HTERT RPE-1 (cell line): ENCODE results near the gene TBC1D2B.
"Not testable (repeated sequence)": the region's sequence is repeated elsewhere in the genome, so short reads cannot be mapped to it uniquely, and the experiment has no call there.

Experiments
- in situ Hi-C: fragments of 300-500 bp; cut with MboI; formaldehyde crosslinking; loops from 4 replicates; pipeline ENCODE4 v1.14.3; 2020; ENCODE audit warnings: low sequenced_read_pairs

The TBC1D2B gene

DNA sequence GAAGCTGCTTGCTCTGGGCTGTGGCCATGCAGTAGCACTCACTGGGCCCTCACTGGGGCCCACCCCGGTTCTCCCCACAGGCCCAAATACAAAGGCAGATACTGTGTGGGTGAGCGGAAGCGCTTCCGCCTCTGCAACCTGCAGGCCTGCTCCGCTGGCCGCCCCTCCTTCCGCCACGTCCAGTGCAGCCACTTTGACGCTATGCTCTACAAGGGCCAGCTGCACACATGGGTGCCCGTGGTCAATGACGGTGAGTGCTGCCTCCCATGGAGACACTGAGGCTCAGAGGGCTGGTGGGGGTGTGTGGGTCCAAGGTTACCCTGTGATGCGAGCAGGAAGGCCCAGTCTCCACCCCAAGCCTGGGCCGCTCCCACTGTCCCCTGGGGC lies 98.8 kb downstream of the TBC1D2B start:
- in situ Hi-C loops = not testable (repeated sequence)

DNA sequence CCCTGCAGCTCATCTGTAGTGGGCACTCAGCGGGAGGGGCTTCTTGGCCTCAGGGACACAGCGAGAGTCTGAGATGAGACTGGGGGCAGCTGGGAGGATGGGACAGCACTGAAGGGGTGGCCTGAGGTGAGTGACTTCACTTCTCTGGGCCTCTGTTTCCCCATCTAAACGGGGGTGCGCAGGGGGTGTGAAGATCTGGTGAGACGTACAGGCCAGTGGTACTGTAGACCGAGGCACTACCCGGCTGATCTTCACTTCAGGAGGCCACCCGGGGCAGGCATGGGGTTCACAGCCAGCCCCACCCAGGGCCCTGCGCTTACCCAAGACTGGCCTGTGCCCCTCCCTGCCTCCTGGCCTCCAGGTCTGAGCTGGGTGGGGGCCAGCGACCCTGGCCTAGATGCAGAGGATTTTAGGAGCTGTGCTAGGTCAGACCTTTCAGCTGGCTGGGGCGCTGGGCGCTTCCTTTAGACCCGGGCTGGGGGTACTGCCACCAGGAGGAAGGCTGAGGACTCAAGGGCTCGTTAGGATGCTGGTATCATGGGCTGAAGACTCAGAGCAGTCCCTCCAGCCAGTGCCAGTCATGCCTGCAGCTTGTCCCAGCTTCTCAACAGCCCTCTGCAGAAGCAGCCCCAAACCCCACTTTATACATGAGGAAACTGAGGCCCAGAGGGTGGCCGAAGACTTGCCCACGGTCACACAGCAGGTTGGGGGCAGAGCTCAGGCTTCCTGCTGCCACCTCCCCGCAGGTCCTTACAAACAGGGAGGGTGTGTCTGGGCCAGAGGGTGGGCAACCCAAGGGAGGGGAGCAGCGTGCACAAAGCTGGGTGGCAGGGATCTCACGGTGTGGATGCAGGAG lies 99.4 kb downstream of the TBC1D2B start:
- in situ Hi-C loops = not testable (repeated sequence)

DNA sequence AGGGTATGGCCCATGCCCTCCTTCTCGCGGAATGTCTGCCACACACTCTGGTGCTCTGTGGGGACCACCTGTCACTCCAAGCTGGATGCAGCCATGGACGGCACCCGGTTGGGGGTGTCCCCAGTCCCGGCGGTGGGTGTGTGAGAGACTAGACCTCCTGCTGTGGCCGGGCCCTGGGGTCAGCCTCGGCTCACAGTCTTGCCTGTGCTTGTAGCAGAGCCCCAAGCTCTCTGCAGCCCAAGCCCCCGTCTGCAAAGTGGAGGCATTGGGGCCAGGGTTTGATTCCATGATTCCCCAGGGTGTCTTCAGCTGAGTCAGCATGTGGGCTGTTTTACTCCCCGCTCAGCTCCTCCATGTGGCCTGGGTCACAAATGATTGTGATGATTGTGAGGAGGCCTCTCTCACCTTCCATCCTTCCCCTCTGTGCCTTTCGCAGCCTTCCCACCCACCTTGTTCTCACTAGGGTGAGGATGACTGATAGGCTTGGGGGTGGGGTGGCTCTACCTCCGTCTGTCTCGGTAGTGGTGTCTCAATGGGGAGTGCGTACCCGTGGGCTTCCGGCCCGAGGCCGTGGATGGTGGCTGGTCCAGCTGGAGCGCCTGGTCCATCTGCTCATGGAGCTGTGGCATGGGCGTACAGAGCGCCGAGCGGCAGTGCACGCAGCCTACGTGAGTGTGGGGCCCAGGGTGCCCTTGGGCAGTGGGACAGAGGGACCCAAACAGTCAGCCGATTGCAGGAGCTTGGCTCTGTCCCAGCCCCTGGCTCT lies 100.6 kb downstream of the TBC1D2B start:
- in situ Hi-C loops = not testable (repeated sequence)

DNA sequence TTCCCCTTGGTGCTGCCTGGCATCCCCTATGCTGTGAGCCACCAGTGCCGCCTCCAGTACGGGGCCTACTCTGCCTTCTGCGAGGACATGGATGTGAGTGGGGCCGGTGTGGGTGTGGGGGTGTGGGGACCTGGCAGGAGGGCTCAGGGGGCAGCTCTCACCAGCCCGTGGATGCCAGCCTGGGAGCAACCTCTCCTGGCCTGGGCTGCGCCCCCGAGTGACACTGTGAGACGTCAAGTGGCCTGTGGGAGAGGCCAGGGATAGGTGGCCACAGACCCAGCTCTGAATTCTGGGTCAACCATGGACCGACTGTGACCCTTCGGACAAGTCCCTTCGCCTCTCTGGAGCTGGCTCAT lies 101.4 kb downstream of the TBC1D2B start:
- in situ Hi-C loops = not testable (repeated sequence)

DNA sequence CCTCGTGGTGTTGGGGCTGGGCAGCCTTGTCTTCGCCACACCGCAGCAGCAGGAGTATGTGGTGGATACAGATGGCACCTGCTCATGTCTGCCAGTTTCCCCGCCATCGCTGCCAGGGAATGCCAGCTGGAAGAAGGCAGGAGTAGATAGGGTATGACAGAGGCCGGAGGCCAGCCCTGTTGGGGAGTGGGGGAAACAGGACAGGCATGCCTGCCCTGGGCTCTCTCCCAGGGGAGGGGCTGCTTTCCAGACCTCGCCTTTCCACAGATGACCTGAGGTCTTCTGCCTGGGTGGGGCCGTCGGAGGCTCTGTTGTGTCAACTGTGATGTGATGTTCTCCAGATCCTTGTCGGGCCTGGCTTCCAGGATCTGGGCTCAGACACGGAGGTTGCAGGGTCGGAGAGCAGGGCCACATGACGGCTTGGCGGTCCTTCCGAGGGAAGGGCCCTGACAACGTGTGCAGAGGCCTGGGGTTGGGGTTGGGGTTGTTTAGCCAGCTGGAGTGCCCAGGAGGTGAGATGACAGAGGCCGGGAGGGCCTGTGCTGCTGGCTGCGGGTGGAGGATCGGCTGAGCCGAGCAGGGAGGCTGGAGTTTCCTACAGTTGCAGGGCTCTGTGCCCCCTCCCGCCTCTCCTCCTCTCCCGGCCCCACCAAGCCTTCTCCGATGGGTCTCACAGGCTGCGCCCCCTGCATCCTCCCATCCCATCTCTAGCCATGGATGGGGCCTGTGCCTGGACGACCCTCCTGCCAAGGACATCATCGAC lies 102.0 kb downstream of the TBC1D2B start:
- in situ Hi-C loops = no loop called here

DNA sequence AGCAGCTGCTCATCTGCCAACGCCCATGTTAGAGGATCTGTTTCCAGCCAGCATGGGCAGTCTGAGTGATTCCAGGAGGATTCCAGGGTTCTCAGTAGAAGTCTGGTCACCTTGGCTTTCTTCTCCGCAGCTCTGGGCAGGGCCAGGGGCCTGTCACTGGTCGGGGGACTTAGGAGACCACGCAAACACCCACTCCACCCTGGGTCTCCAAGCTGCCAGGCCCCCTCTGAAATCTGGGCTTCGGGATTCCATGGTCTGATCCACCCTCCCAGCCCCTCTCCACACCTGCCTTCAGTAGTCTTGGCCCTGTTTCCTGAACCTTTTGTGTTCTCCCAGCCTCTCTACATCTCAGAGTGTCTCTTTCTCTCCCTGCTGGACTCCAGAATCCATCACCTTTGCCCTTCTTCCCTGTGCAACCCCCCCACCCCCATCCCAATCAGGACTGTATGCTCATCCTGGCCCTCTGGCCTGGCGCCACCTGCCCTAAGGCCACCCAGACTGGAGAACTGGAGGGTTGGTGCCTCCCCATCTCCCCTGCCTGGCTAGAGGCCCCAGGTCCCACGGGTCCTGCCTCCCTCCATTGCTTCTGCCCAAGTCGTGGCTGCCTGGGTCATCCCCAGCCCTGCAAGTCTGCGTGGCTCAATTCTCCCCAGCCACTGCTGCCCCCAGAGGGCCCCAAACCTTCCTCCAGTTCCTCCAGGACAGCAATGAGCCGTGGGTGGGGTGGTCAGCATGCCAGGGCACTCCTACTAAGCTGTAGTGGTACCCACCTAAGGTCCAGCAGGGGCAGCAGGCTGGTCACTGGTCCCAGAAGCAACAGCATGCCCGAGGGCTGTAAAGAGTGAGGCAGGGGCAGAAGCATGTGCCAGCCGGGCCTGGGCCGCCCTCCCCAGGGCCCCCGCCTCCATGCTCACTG lies 102.8 kb downstream of the TBC1D2B start:
- in situ Hi-C loops = loop anchor here (25.0 kb wide), 1 partner anchor 138 kb away; no protein-coding TSS in a partner anchor

DNA sequence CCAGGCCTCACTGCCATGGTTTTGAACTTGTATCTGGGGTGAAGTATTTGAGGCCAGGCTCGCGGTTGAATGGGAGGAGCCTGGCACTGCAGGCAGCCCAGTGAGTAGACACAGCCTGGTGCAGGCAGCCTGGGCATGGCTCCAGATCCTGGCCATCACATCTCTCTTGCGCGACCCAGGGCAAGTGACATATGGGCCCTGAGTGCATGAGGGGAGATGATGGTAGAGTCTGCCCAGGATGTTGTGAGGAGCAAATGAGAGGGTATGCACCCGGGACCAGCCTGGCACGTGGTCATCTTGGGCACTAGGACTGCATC lies 103.5 kb downstream of the TBC1D2B start:
- in situ Hi-C loops = loop anchor here (25.0 kb wide), 1 partner anchor 138 kb away; no protein-coding TSS in a partner anchor

DNA sequence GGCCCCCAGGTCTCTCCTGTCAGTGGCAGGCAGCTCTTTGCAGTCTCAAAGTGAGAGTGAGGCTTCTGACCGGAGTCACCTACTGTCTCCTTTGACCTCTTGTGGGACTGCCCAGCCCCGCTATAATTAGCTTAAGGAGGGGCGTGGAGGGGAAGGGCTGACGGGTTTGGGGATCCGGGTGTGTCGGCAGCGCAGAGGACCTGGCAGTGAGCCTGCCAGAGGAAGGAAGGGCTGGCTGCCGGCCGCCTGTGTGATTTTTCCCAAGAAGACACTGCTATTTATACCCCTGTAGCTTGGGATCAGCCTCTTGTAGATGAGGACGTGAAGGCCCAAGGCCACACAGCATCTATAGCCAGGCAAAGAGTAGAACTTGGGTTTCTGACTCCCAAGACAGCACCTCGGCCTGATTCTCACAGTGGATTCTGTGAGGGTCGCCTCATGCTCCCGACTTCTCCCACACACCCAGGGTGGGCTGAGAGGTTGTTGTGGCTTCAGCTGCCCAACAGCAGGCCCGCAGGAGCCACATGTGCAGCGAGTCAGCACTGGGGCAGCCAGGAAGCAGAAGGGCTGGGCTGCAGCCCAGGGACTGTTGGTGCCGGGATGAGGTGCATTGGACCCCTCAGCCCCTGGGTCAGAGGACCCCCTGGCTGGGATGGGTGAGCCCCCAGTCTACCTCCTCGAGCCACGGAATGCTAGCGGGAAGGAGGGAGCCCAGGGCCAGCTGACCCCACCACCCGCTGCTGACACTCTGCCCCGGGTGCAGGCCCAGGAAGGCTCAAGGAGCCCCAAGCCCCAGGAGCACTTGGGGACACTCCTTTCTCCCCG lies 104.0 kb downstream of the TBC1D2B start:
- in situ Hi-C loops = loop anchor here (25.0 kb wide), 1 partner anchor 139 kb away; no protein-coding TSS in a partner anchor

DNA sequence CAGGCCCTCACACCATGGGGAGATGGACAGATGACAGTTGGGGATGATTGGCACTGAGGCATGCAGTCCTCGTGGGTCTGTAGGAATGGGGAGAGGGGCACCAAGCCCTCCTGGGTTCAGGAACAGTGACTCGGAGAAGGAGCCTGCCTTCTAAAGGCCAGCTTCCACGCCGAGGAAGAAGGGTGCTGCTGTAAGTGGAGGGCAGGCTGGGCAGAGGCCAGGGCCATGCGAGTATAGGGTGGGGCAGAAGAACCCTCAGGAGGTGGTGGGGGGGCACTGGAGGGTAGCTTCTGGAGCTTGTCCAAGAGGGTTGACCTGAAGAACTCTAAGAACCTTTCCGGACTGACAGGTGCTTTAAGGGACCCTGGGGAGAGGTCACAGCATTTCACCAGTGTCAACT lies 104.8 kb downstream of the TBC1D2B start:
- in situ Hi-C loops = loop anchor here (25.0 kb wide), 1 partner anchor 140 kb away; no protein-coding TSS in a partner anchor

DNA sequence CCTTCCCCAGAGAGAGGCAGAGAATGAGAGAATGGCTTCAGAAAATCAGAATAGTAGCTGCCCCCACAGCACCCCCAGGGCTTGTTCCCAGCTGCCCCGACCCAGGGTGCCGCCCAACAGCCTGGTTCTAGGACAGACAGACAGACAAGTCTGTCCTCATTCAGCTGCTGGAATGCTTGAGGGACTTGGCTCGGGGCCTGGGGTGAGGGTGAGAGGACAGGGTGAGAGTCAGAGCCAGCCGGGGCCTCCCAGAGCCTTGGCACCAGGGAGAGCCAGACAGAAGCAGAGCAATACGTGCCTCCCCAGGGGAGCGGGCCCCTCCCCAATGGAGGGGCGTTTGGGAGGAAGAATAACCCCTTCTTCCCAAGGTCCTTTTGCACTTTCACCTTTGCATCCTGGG lies 105.6 kb downstream of the TBC1D2B start:
- in situ Hi-C loops = loop anchor here (25.0 kb wide), 1 partner anchor 140 kb away; no protein-coding TSS in a partner anchor

DNA sequence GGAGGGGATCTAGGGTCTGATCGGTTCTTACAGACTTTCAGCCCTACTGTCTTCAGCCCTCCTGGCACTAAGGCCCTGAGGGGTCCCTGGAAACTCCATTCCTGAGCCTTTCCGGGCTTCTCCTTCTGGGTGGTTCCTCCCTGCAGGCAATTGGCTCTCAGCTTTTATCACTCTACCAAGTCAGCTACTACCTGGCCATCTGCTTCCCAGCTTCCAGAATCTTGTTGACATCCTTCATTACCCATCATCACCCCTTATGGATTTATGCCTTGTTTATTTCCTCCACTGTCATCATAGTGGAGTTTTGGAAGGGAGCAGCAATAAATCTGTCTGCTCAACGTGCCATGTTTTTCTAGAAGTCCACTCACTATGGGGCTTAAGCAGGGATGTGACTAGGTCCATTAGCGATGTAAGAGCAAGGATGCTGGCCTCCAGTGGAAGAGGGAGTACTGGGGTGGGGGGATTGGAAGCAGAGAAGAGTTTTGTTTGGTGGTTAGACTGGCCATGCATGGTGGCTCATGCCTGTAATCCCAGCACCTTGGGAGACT lies 106.6 kb downstream of the TBC1D2B start:
- in situ Hi-C loops = loop anchor here (25.0 kb wide), 1 partner anchor 141 kb away; no protein-coding TSS in a partner anchor

DNA sequence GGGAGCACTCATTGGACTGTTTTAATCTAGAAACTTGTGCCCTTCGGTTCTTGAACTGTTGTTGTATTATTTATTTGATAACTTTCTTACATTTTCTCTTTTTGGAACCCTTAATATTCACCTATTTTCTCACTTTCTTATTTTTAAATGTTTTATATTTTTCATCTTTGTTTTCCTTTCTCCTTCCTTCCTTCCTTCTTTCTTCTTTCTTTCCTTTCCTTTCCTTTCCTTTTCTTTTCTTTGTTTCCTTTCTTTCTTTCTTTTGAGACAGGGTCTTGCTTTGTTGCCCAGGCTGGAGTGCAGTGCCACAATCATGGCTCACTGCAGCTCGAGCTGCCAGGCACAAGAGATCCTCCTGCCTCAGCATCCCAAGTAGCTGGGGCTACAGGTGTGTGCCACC lies 108.5 kb downstream of the TBC1D2B start:
- in situ Hi-C loops = loop anchor here (25.0 kb wide), 1 partner anchor 143 kb away; no protein-coding TSS in a partner anchor

DNA sequence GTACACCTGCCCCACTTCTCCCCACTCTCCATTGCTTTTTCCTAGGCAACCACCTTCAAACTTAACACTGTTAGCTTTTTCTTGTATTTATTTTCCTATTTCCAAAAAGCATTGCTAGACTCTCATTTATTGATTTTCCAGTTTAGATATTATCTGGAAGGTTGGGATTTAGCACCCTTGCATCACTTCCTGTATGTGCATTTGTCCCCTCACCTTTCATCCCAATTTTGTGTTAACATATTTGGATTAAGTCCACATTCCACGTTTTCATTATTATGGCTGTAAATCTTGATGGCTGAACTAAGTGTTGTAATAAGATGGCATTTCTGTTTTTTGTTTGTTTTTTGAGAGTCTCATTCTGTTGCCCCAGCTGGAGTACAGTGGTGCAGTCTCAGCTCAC lies 109.7 kb downstream of the TBC1D2B start:
- in situ Hi-C loops = loop anchor here (25.0 kb wide), 1 partner anchor 145 kb away; no protein-coding TSS in a partner anchor

DNA sequence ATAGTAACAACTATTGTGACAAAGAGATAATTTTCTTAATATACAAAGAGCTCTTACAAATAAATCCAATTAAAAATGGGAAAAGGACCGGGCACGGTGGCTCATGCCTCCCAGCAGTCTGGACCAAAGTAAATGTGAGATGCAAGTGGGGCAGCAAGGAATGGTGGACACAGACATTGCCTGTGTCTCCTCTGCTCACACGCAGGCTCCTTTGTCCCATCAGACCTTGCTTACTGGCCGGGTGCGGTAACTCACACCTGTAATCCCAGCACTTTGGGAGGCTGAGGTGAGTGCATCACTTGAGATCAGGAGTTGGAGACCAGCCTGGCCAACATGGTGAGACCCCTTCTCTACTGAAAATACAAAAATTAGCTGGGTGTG lies 110.3 kb downstream of the TBC1D2B start:
- in situ Hi-C loops = loop anchor here (25.0 kb wide), 1 partner anchor 145 kb away; no protein-coding TSS in a partner anchor

DNA sequence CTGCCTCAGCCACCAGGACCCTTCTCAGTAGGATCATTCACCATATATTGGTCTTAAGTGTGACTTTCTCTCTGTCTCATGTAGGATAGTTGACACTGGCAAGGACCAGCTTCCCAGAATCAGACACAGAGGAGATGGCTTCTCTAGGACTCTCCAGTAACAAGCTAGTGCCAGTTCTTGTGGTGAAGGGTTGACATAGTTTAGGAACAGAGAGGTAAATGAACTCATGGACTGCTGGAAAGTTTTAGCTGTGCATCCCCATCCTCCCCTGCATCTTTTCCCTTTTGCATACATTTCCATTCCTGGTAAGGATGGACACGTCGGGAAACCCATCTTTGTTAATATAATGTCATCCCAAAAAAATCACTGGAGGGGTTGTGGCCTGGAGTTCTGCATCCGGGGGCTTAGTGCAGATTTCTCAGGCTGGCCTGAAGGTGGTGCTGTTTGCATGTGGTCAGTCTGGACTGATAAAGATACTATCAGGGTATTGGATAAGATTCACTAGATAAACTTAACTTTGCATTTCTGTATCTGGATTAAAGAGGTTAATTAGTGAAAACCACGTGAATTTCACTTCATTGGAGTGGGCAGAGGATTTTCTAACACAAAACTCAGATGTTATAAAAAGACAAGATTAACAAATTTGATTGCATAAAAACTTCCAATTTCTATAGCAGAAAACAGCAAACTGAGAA lies 110.8 kb downstream of the TBC1D2B start:
- in situ Hi-C loops = loop anchor here (25.0 kb wide), 1 partner anchor 146 kb away; no protein-coding TSS in a partner anchor

DNA sequence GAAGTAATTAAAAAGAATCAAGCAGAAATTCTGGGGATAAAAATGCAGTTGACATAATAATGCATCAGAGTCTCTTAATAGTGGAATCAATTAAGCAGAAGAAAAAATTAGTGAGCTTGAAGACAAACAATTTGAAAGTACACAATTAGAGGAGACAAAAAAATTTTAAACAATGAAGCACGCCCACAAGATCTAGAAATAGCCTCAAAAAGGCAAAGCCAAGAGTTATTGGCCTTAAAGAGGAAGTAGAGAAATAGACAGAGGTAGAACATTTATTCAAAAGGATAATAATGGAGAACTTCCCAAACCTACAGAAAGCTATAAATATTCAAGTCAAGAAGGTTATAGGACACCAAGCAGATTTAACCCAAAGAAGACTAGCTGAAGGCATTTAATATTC lies 113.3 kb downstream of the TBC1D2B start:
- in situ Hi-C loops = loop anchor here (25.0 kb wide), 1 partner anchor 148 kb away; no protein-coding TSS in a partner anchor

DNA sequence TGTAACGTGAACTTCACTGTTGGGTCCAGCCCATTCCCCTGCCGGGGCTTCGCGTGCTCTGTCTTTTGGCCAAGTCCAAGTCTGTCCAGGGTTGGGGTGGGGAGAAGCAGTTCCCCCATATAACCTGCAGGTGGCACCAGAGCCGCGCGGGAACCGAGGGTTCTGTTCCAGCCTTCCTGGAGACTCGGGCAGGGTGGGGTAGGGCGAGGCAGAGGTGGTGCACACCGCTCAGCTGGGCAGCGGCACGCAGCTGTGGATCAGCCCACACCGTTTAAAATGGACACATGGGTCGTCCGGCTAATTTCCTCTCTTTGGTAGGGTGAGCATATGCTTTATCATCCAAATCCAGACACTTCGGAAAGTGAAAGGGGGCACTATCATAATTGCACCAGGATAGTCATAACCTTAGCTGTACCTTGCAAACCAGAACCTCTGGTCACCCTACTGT lies 118.1 kb downstream of the TBC1D2B start:
- in situ Hi-C loops = loop anchor here (25.0 kb wide), 1 partner anchor 153 kb away; no protein-coding TSS in a partner anchor
